Stimulated activated CD4-positive, alpha-beta T cell treated with anti-CD3 and anti-CD28 coated beads, Interleukin-2, amount 100 ng/mL, for 48 hours (primary cell): Measurements from ENCODE around the gene MINDY4.

ENCODE experiments used
- DNase-seq, 2 donors: peaks; one replicate each; pipeline ENCODE4 v3.0.0-alpha.2; 2020

Gene MINDY4

DNA sequence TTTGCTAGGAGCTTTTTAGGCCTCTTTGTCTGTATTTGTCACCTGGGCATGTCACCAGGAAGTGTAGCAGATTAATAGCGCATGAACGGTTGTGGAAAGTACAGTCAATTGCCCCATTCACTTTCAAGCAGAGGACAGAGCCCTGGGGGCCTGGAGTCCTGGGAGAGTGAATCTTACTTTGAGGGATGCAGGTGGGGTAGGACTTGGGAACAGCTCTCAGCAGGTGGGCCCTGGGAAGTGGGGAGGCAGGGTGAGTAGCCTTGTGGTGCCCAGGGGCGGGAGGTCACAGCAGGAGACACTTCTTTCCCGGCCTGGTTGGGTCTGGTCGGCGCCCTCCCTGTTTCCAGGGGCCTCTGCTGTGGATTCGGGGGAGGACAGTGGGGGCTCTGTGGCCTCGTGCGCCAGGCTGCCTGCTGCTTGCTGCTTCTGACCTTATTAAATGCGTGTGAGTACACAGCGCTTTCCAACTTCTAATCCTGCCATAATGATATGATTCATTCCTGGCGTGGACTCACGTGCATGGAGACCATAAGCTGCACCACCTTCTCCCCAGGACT is 88.8 kb downstream of the MINDY4 start:
- no peak for DNase-seq

- DNase-seq, result no peak
Observed at GRCh38 chr7:30861612-30862011, 90.4 kb downstream of the MINDY4 start.

- no peak for DNase-seq
Observed at GRCh38 chr7:30862995-30863705, 91.9 kb downstream of the MINDY4 start.

DNA sequence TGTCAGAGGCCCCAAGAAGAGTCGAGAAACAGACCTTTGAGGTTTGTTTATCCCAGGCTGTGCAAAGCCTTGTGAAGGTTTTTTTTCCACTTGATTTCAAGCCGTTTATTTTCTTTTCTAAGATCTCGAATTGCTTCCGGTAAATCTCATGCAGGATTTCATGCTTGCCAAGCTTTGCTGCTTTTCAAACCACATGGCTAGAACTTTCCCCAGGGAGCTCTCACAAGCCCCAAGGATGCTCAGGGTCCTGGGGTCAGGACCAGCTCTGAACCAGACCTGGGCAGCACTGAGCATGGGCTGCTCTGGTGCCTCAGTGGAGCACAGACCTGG is 92.5 kb downstream of the MINDY4 start:
- DNase-seq, result no peak

GRCh38 chr7:30864101-30864500 is 92.9 kb downstream of the MINDY4 start:
- DNase-seq, result no peak

- no peak for DNase-seq
Observed at GRCh38 chr7:30865076-30865475, 93.9 kb downstream of the MINDY4 start.

- no peak for DNase-seq
Observed at GRCh38 chr7:30865821-30866220, 94.6 kb downstream of the MINDY4 start.

- DNase-seq, result no peak
Observed at GRCh38 chr7:30866939-30867338, 95.7 kb downstream of the MINDY4 start.

GRCh38 chr7:30867483-30867882 is 96.3 kb downstream of the MINDY4 start:
- no peak for DNase-seq

- no peak for DNase-seq
Observed at GRCh38 chr7:30869794-30870611, 98.8 kb downstream of the MINDY4 start.

GRCh38 chr7:30870821-30871518 is 99.8 kb downstream of the MINDY4 start:
- no peak for DNase-seq

DNA sequence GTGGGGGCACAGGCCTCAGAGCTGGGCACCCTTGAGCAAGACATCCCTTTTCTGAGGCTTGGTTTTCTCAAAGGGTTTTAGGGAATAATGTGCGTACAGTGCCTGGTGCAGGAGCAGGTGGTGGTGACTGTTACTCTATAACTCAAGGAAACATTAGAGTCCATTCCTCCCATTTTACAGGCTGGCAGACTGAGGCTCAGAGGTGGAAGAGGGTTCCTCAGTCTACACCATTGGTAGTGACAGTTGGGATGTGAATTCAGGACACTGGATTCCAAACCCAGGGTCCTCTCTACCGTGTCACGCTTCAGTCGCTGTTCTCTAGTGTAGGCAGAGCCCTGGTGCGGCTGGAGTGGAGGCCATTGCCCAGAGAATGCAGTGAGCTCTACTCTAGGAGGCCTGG is 100.4 kb downstream of the MINDY4 start:
- no peak for DNase-seq

DNA sequence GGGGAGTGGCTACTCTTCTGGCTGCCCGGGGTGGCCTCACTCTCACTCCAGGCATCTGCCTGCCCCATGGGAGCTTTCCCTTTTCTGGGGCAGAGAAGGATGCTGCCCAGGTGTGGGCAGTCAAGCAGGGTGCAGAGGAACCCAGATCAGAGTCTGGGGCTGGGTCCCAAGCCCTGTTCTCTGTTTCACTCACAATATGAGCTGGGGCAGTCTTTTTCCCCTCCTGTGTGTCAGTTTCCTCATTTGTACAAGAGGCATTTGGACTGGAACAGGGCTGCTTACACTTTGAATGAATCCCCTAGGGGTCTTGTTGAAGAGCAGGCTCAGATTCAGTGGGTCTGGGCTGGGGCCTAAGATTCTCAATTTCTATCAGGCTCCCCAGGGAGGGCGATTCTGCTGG is 102.0 kb downstream of the MINDY4 start:
- DNase-seq, result no peak

GRCh38 chr7:30873656-30874055 is 102.4 kb downstream of the MINDY4 start:
- no peak for DNase-seq

DNA sequence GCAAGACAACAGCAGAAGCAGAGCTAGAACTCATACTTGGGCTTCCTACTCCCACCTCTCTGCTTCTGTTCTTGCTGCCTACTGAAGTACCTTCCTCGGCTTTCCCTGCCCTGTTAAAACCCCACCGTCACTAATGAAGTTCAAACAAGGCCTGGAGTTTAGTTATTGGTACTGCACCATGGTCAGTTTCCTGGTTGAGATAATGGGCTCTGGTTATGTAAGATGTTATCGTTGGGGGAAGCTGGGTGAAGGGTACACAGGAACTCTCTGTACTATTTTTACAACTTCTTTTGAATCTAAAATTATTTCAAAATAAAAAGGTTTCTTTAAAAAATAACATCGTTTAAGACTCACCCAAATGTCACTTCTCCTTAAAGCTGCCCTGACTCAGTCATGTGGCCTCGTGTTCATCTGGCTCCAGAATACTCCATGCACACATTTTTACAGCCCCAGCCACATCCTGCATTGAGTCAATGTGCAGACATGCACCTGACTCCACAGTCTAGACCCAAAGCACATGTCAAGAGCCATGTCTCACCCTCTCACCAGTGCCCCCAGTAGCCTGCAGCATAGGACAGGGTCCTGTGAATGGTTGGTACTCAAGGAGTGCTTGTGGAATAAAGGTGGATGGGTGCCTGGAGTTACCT is 103.6 kb downstream of the MINDY4 start:
- no peak for DNase-seq

DNA sequence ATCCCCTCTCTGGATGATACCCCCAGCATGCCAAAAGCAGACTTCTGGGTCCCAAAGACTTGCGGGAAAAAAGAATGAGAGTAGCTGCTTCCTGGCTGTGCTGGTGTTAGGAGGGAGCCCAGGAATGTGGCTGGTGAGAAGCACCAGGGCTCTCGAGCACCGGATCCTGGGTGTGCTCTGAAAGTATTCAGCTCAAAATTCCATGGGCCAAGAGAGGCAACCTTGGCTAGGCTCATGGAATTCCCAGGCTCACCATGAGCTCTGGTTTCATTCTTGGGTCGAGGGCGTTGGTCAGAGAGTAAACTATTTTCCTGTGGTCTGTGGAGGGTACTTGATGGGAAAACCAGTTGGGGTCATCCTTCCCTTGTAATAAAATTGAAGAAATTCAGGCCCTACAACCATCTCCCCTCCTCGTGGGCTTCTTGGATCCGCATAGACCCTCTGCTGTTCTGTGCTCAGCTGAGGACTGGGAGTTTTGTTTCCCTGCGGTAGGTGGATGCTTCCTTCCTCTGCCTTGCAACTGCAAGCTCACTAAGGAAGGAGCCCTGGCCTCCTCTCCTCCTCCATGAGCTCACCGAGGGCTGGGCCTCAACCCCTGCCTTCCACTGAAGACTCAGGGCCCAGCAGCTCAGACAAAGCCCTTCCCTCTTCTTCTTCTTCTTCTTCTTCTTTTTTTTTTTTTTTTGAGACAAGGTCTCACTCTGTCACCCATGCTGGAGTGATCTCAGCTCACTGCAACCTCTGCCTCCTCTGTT is 106.0 kb downstream of the MINDY4 start:
- no peak for DNase-seq

DNA sequence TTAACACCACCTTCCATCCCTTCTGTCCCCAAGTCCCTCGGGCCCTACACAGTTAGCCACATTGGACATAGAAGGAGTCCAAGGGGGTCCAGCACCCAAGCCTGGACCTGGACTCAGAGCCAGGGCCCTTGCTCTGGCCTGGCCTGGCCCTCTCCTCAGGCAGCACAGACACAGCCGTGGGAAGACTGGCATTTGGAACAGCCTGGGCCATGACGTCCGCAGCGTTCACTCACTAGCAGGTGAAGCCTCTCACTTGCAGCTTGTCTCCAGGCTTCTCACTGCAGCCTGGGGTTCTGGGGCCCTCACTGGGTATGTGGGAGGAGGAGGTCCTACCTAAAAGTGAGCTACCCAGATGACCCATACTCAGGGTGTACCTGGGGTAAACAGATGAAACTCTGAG is 106.8 kb downstream of the MINDY4 start:
- DNase-seq, result no peak

GRCh38 chr7:30879139-30880124 is 108.2 kb downstream of the MINDY4 start:
- DNase-seq, result no peak

GRCh38 chr7:30880125-30880720 is 109.0 kb downstream of the MINDY4 start:
- no peak for DNase-seq

GRCh38 chr7:30880941-30881340 is 109.7 kb downstream of the MINDY4 start:
- DNase-seq, result no peak

DNA sequence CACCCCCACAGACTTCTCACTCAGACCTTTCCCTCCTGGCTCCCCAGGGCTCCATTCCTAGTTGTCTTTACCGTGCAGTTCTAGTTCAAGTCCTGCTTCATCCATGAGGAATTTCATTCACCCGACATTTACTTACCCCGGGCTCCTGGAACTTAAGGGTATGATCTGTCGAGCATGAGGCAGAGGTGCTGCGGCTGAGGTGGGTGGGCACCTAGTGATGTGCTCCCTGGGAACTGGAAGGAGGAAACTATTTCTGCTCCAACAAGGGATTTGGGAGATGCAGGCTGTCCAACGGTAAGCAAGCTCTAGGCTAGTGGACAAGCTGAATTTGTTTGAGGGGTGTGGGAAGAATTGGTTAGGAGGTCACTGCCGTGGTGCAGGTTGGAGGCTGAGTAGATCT is 110.2 kb downstream of the MINDY4 start:
- DNase-seq, result no peak
